Measurements from ENCODE around the gene NUPR1. TPM values are rescaled to one million over a fixed set of nuclear protein-coding genes. Genes with fewer than 3 reads are reported as not detected.

NUPR1 gene
- total RNA-seq, 4 donors from 2014 or later, result 18.7 to 44.3 (median 22.6) TPM

- Histone ChIP-seq H3K36me3 (no peaks in the 10 kb centered on the region), H3K4me3 (no peak overlapping the region), H3K9me3 (no peaks in the 10 kb centered on the region), H3K4me1 (peaks cover 0 to 4% of the 10 kb centered on the region in 2 donors), H3K27me3 (no peaks in the 10 kb centered on the region), H3K27ac (no peak overlapping the region)
- TF ChIP-seq CTCF (IDR thresholded peaks at IDR 0.05 in 4 of 5, conservative IDR thresholded peaks at IDR 0.05 in 1 of 5) (no peak), POLR2A (IDR thresholded peaks at IDR 0.05) (no peak)
- intact Hi-C loops (cut with DNase I; ENCODE audit: low total_unique reads) (no loop called here), in situ Hi-C loops (cut with MboI; ENCODE audit: low sequenced_read_pairs in 4 of 4) (loop anchor here in 1 of 4 donors (25.0 kb wide), 1 partner anchor 313 kb away; the partner anchor contains the start of gene TUFM)
- no peak for DNase-seq
- peak; percentile 19 to 31 for ATAC-seq
Observed at GRCh38 chr16:28524681-28525171, 14.0 kb downstream of the NUPR1 start.

GRCh38 chr16:28522792-28523191 is 16.0 kb downstream of the NUPR1 start:
- in situ Hi-C loops (cut with MboI; ENCODE audit: low sequenced_read_pairs in 4 of 4) (no loop called here), intact Hi-C loops (cut with DNase I; ENCODE audit: low total_unique reads) (no loop called here)
- DNase-seq (no peak), ATAC-seq (no peak)
- no peaks in the 10 kb centered on the region for H3K9me3 ChIP-seq
- no peak overlapping the region for H3K27ac ChIP-seq
- no peak overlapping the region for H3K4me3 ChIP-seq
- H3K36me3 ChIP-seq, result no peaks in the 10 kb centered on the region
- no peaks in the 10 kb centered on the region for H3K27me3 ChIP-seq
- no peak for TF ChIP-seq CTCF (IDR thresholded peaks at IDR 0.05 in 4 of 5, conservative IDR thresholded peaks at IDR 0.05 in 1 of 5)
- TF ChIP-seq POLR2A (IDR thresholded peaks at IDR 0.05), result no peak
- H3K4me1 ChIP-seq, result peaks cover 0 to 4% of the 10 kb centered on the region in 2 donors

- no peak overlapping the region for H3K27ac ChIP-seq
- intact Hi-C loops (cut with DNase I; ENCODE audit: low total_unique reads) (no loop called here), in situ Hi-C loops (cut with MboI; ENCODE audit: low sequenced_read_pairs in 4 of 4) (no loop called here)
- H3K36me3 ChIP-seq, result no peaks in the 10 kb centered on the region
- H3K4me3 ChIP-seq, result no peak overlapping the region
- no peak for TF ChIP-seq CTCF (IDR thresholded peaks at IDR 0.05 in 4 of 5, conservative IDR thresholded peaks at IDR 0.05 in 1 of 5)
- no peak for TF ChIP-seq POLR2A (IDR thresholded peaks at IDR 0.05)
- no peak for DNase-seq
- H3K27me3 ChIP-seq, result no peaks in the 10 kb centered on the region
- H3K4me1 ChIP-seq, result peaks cover 0 to 4% of the 10 kb centered on the region in 2 donors
- no peaks in the 10 kb centered on the region for H3K9me3 ChIP-seq
- ATAC-seq, result no peak
Observed at GRCh38 chr16:28521436-28521835, 17.3 kb downstream of the NUPR1 start.

- Histone ChIP-seq H3K4me1 (peaks cover 0 to 4% of the 10 kb centered on the region in 2 donors), H3K27ac (no peak overlapping the region), H3K9me3 (no peaks in the 10 kb centered on the region), H3K27me3 (no peaks in the 10 kb centered on the region), H3K4me3 (no peak overlapping the region), H3K36me3 (no peaks in the 10 kb centered on the region)
- intact Hi-C loops (cut with DNase I; ENCODE audit: low total_unique reads) (no loop called here), in situ Hi-C loops (cut with MboI; ENCODE audit: low sequenced_read_pairs in 4 of 4) (no loop called here)
- DNase-seq (no peak), ATAC-seq (no peak)
- TF ChIP-seq CTCF (IDR thresholded peaks at IDR 0.05 in 4 of 5, conservative IDR thresholded peaks at IDR 0.05 in 1 of 5) (no peak), POLR2A (IDR thresholded peaks at IDR 0.05) (no peak)
Observed at GRCh38 chr16:28520672-28521071, 18.1 kb downstream of the NUPR1 start.

- DNase-seq (no peak), ATAC-seq (no peak)
- TF ChIP-seq CTCF (IDR thresholded peaks at IDR 0.05 in 4 of 5, conservative IDR thresholded peaks at IDR 0.05 in 1 of 5) (no peak), POLR2A (IDR thresholded peaks at IDR 0.05) (no peak)
- intact Hi-C loops (cut with DNase I; ENCODE audit: low total_unique reads), result no loop called here
- H3K9me3 ChIP-seq, result no peaks in the 10 kb centered on the region
- no peaks in the 10 kb centered on the region for H3K4me1 ChIP-seq
- H3K36me3 ChIP-seq, result no peaks in the 10 kb centered on the region
- H3K27ac ChIP-seq, result no peak overlapping the region
- no peak overlapping the region for H3K4me3 ChIP-seq
- H3K27me3 ChIP-seq, result no peaks in the 10 kb centered on the region
- in situ Hi-C loops (cut with MboI; ENCODE audit: low sequenced_read_pairs in 4 of 4), result no loop called here
Observed at GRCh38 chr16:28514246-28514645, 24.5 kb downstream of the NUPR1 start.
